NB4 (cell line): Measurements from ENCODE around the gene RPS6KA2.

Experiments
- MYC ChIP-seq: IDR thresholded peaks from 2 replicates; pipeline ENCODE4 v1.6.1; 2011; ENCODE audit warnings: low read depth, low read length
- POLR2A ChIP-seq: IDR thresholded peaks from 2 replicates; pipeline ENCODE4 v1.6.1; 2011; ENCODE audit warnings: mild to moderate bottlenecking; ENCODE audit not compliant: insufficient read length; ENCODE audit errors: extremely low read depth
- TF ChIP-seq, protein P1 (sequence below): IDR thresholded peaks from one replicate; pipeline ENCODE4 v1.5.1; 2012; ENCODE audit warnings: low read depth, low read length
- TF ChIP-seq, protein P2 (sequence below): IDR thresholded peaks from 2 replicates; pipeline ENCODE4 v1.6.1; 2011; ENCODE audit warnings: low read depth, low read length

DNA sequence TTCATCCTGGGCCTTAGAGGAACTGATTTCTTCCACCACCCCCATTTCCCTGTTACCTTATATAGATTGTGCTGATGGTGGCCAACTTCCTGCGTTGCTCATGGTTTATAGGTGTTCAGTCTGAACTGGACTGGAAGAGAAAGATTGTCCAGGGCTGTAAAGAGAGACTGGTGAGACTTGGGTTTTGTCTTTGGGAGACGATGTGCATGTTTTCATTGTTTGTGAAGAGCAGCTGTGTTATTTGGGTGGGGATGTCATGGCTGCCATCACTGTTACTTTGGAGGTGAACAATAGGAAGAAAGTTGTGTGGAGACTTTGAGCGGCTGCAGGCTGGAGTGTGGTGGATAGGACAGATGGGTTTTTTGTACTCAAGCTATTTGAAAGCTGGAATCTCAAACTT is 228.7 kb downstream of the RPS6KA2 start:
- TF ChIP-seq, protein P1, sequence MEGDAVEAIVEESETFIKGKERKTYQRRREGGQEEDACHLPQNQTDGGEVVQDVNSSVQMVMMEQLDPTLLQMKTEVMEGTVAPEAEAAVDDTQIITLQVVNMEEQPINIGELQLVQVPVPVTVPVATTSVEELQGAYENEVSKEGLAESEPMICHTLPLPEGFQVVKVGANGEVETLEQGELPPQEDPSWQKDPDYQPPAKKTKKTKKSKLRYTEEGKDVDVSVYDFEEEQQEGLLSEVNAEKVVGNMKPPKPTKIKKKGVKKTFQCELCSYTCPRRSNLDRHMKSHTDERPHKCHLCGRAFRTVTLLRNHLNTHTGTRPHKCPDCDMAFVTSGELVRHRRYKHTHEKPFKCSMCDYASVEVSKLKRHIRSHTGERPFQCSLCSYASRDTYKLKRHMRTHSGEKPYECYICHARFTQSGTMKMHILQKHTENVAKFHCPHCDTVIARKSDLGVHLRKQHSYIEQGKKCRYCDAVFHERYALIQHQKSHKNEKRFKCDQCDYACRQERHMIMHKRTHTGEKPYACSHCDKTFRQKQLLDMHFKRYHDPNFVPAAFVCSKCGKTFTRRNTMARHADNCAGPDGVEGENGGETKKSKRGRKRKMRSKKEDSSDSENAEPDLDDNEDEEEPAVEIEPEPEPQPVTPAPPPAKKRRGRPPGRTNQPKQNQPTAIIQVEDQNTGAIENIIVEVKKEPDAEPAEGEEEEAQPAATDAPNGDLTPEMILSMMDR: no peak
- TF ChIP-seq, protein P2, sequence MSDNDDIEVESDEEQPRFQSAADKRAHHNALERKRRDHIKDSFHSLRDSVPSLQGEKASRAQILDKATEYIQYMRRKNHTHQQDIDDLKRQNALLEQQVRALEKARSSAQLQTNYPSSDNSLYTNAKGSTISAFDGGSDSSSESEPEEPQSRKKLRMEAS: no peak
- TF ChIP-seq POLR2A (no peak), MYC (no peak)
